PFSK-1 (cell line): Measurements from ENCODE around the gene TAAR2.

Source experiments
- FOXP2 ChIP-seq: optimal IDR thresholded peaks from 2 replicates; pipeline ENCODE3; 2011; ENCODE audit warnings: borderline replicate concordance, control low read depth, inconsistent platforms; ENCODE audit not compliant: insufficient read depth; ENCODE audit errors: extremely low read length, extremely low read depth
- POLR2AphosphoS5 ChIP-seq: IDR thresholded peaks from 2 replicates; pipeline ENCODE4 v1.6.1; 2012; ENCODE audit warnings: low read depth, mild to moderate bottlenecking, control low read depth, low read length, moderate library complexity
- SIN3A ChIP-seq: IDR thresholded peaks from 2 replicates; pipeline ENCODE4 v1.6.1; 2012; ENCODE audit warnings: mild to moderate bottlenecking, low read length, moderate library complexity, borderline replicate concordance; ENCODE audit not compliant: insufficient read depth
- TAF1 ChIP-seq: IDR thresholded peaks from 2 replicates; pipeline ENCODE4 v1.6.1; 2012; ENCODE audit warnings: low read length, control low read depth, borderline replicate concordance; ENCODE audit not compliant: insufficient read depth
- TF ChIP-seq, protein P1 (sequence below), 2 experiments: IDR thresholded peaks; 2 replicates each; pipeline versions ENCODE4 v1.6.1 to v1.8.0; 2011 to 2012; ENCODE audit warnings: low read depth in 2 of 2, low read length in 2 of 2, control low read depth in 1 of 2, inconsistent platforms in 1 of 2, mild to moderate bottlenecking in 1 of 2, moderate library complexity in 1 of 2; ENCODE audit not compliant: insufficient read depth in 1 of 2

The TAAR2 gene

DNA sequence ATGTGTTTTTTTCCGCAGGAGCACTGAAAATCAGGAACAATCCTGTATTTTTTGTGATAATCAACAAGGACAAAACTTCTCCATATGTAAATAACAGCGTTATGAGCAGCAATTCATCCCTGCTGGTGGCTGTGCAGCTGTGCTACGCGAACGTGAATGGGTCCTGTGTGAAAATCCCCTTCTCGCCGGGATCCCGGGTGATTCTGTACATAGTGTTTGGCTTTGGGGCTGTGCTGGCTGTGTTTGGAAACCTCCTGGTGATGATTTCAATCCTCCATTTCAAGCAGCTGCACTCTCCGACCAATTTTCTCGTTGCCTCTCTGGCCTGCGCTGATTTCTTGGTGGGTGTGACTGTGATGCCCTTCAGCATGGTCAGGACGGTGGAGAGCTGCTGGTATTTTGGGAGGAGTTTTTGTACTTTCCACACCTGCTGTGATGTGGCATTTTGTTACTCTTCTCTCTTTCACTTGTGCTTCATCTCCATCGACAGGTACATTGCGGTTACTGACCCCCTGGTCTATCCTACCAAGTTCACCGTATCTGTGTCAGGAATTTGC lies 53.8 kb downstream of the TAAR2 start, which contains the start of gene TAAR6:
Gene TAAR6 (plus strand): TSS at position 102 of the 557 bp plus-strand sequence. CDS start 0 bp downstream, at position 102.
- no peak for TF ChIP-seq TAF1
- TF ChIP-seq, protein P1, sequence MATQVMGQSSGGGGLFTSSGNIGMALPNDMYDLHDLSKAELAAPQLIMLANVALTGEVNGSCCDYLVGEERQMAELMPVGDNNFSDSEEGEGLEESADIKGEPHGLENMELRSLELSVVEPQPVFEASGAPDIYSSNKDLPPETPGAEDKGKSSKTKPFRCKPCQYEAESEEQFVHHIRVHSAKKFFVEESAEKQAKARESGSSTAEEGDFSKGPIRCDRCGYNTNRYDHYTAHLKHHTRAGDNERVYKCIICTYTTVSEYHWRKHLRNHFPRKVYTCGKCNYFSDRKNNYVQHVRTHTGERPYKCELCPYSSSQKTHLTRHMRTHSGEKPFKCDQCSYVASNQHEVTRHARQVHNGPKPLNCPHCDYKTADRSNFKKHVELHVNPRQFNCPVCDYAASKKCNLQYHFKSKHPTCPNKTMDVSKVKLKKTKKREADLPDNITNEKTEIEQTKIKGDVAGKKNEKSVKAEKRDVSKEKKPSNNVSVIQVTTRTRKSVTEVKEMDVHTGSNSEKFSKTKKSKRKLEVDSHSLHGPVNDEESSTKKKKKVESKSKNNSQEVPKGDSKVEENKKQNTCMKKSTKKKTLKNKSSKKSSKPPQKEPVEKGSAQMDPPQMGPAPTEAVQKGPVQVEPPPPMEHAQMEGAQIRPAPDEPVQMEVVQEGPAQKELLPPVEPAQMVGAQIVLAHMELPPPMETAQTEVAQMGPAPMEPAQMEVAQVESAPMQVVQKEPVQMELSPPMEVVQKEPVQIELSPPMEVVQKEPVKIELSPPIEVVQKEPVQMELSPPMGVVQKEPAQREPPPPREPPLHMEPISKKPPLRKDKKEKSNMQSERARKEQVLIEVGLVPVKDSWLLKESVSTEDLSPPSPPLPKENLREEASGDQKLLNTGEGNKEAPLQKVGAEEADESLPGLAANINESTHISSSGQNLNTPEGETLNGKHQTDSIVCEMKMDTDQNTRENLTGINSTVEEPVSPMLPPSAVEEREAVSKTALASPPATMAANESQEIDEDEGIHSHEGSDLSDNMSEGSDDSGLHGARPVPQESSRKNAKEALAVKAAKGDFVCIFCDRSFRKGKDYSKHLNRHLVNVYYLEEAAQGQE (IDR thresholded peaks at IDR 0.05; ENCODE audit: insufficient read depth in 1 of 2, low read depth in 2 of 2, low read length in 2 of 2): no peak
- TF ChIP-seq FOXP2: no peak
- TF ChIP-seq SIN3A: no peak
- TF ChIP-seq POLR2AphosphoS5: no peak

DNA sequence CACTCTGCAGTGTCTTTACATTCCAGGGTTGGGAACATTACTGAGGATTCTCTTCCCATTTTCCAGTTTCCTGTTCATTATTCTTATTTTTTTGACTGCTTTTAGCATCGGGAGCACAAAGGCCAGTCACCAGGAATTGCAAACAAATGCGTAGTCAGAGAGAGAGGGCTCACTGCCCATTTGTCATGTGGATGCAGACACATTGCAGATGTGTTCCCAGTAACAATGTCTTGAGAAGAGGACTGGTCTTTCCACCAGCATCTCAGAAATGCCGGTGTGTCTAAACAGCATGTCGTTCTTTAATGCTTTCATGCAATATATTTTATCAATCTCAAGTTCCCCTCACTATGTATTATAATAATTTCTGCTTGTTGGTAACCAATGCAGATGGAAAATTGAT lies 54.9 kb downstream of the TAAR2 start:
- no peak for TF ChIP-seq FOXP2
- TF ChIP-seq SIN3A: no peak
- TF ChIP-seq, protein P1 (IDR thresholded peaks at IDR 0.05; ENCODE audit: insufficient read depth in 1 of 2, low read depth in 2 of 2, low read length in 2 of 2): no peak
- no peak for TF ChIP-seq TAF1
- no peak for TF ChIP-seq POLR2AphosphoS5

DNA sequence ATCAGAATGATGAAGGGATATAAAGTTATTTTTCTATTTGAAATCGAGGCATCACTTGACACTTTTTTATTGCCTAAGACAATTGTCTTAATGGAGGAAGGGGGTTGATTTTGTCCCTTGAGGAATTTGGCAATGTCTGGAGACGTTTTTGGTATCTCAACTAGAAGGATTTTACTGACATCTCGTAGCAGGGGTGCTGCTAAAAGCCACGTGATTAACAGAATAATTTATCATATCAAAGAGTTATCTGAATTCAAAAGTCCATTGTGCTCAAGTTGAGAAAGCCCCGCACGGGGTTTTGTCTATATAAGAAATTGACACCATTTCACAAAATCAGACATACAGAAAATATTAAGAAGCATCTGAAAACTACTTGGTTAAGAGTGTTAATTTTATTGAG lies 55.5 kb downstream of the TAAR2 start:
- TF ChIP-seq, protein P1 (IDR thresholded peaks at IDR 0.05; ENCODE audit: insufficient read depth in 1 of 2, low read depth in 2 of 2, low read length in 2 of 2): no peak
- no peak for TF ChIP-seq TAF1
- TF ChIP-seq POLR2AphosphoS5: no peak
- no peak for TF ChIP-seq FOXP2
- no peak for TF ChIP-seq SIN3A

DNA sequence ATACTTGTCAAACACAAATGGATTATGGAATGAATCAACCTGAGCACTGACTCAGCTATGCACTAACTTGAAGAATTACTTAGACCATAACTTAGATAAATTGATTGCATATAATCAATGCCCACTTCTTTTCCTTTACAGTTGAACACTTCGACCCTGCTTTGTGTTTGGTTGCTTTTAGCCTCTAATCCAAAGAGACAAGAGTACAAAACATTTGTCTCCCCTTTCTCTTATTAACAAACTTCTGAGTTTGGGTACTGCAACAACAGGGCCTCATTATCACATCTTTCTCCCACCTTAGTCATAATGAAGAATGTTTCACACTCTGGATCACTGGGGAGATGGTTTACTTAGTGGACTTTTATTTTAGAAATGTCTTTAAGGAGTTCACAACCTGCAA lies 56.5 kb downstream of the TAAR2 start:
- TF ChIP-seq, protein P1 (IDR thresholded peaks at IDR 0.05; ENCODE audit: insufficient read depth in 1 of 2, low read depth in 2 of 2, low read length in 2 of 2): no peak
- TF ChIP-seq POLR2AphosphoS5: no peak
- TF ChIP-seq TAF1: no peak
- no peak for TF ChIP-seq FOXP2
- TF ChIP-seq SIN3A: no peak
